Measurements from ENCODE around the gene NOL12.

Gene NOL12, protein sequence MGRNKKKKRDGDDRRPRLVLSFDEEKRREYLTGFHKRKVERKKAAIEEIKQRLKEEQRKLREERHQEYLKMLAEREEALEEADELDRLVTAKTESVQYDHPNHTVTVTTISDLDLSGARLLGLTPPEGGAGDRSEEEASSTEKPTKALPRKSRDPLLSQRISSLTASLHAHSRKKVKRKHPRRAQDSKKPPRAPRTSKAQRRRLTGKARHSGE

GRCh38 chr22:37686002-37686982 is at the start of gene NOL12:
Gene NOL12, plus strand, starts transcription at chr22:37686343. Its CDS starts 50 bp downstream, at chr22:37686393.
- Histone ChIP-seq H3K9ac (ENCODE audit: low read depth, low read length) (peak within 1 kb of the TSS; percentile 87), H3K36me3 (ENCODE audit: control insufficient read depth, insufficient read depth, low read length) (peaks cover 22% of the 10 kb centered on the region), H3K4me3 (ENCODE audit: low read depth, low read length) (peak within 1 kb of the TSS; percentile 73), H3K9me3 (ENCODE audit: control insufficient read depth, insufficient read depth, low read length) (no peaks in the 10 kb centered on the region), H3K27me3 (ENCODE audit: control insufficient read depth, insufficient read depth, low read length) (no peaks in the 10 kb centered on the region), H3K4me1 (ENCODE audit: control insufficient read depth, insufficient read depth, low read length) (no peaks in the 10 kb centered on the region)

DNA sequence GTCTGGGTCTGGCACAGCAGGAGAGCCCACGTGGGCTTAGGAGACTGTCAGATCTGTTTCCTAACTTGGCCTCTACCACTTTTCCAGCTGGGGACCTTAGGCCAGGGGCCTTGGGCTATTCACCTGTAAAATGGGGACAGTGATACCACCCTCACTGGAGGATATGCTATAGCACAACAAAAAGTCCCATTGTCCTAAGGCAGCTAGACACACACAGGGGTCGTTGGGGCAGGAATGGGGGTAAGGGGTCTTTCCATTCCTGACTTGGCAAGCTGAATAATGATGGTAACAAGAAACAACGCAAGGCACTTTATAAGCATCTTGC is 49.2 kb upstream of the NOL12 start:
- Histone ChIP-seq H3K27me3 (ENCODE audit: control insufficient read depth, insufficient read depth, low read length) (no peaks in the 10 kb centered on the region), H3K9ac (ENCODE audit: low read depth, low read length) (no peak overlapping the region), H3K36me3 (ENCODE audit: control insufficient read depth, insufficient read depth, low read length) (peaks cover 8% of the 10 kb centered on the region), H3K4me3 (ENCODE audit: low read depth, low read length) (no peak overlapping the region), H3K9me3 (ENCODE audit: control insufficient read depth, insufficient read depth, low read length) (no peaks in the 10 kb centered on the region), H3K4me1 (ENCODE audit: control insufficient read depth, insufficient read depth, low read length) (peaks cover 21% of the 10 kb centered on the region)

GRCh38 chr22:37638391-37639069 is 47.6 kb upstream of the NOL12 start:
- peaks cover 9% of the 10 kb centered on the region for H3K36me3 ChIP-seq (ENCODE audit: control insufficient read depth, insufficient read depth, low read length)
- peak overlapping the region; percentile 69 for H3K4me3 ChIP-seq (ENCODE audit: low read depth, low read length)
- H3K27me3 ChIP-seq (ENCODE audit: control insufficient read depth, insufficient read depth, low read length) = no peaks in the 10 kb centered on the region
- no peak overlapping the region for H3K9ac ChIP-seq (ENCODE audit: low read depth, low read length)
- H3K4me1 ChIP-seq (ENCODE audit: control insufficient read depth, insufficient read depth, low read length) = peaks cover 18% of the 10 kb centered on the region
- H3K9me3 ChIP-seq (ENCODE audit: control insufficient read depth, insufficient read depth, low read length) = no peaks in the 10 kb centered on the region

- H3K9me3 ChIP-seq (ENCODE audit: control insufficient read depth, insufficient read depth, low read length) = no peaks in the 10 kb centered on the region
- no peaks in the 10 kb centered on the region for H3K27me3 ChIP-seq (ENCODE audit: control insufficient read depth, insufficient read depth, low read length)
- peaks cover 16% of the 10 kb centered on the region for H3K4me1 ChIP-seq (ENCODE audit: control insufficient read depth, insufficient read depth, low read length)
- H3K36me3 ChIP-seq (ENCODE audit: control insufficient read depth, insufficient read depth, low read length) = peaks cover 13% of the 10 kb centered on the region
- peak within 1 kb of the TSS; percentile 70 for H3K9ac ChIP-seq (ENCODE audit: low read depth, low read length)
- peak within 1 kb of the TSS; percentile 88 for H3K4me3 ChIP-seq (ENCODE audit: low read depth, low read length)
Measured at GRCh38 chr22:37639070-37639760, 46.9 kb upstream of the NOL12 start, which contains the start of gene SH3BP1. Gene SH3BP1, plus strand, starts transcription at chr22:37639669. Its CDS starts 119 bp downstream, at chr22:37639788.

GRCh38 chr22:37639771-37640590 is 46.2 kb upstream of the NOL12 start:
- no peaks in the 10 kb centered on the region for H3K9me3 ChIP-seq (ENCODE audit: control insufficient read depth, insufficient read depth, low read length)
- peaks cover 18% of the 10 kb centered on the region for H3K36me3 ChIP-seq (ENCODE audit: control insufficient read depth, insufficient read depth, low read length)
- H3K4me3 ChIP-seq (ENCODE audit: low read depth, low read length) = peak overlapping the region; percentile 88
- no peaks in the 10 kb centered on the region for H3K27me3 ChIP-seq (ENCODE audit: control insufficient read depth, insufficient read depth, low read length)
- peak overlapping the region; percentile 70 for H3K9ac ChIP-seq (ENCODE audit: low read depth, low read length)
- H3K4me1 ChIP-seq (ENCODE audit: control insufficient read depth, insufficient read depth, low read length) = peaks cover 11% of the 10 kb centered on the region

- H3K4me1 ChIP-seq (ENCODE audit: control insufficient read depth, insufficient read depth, low read length) = peaks cover 11% of the 10 kb centered on the region
- H3K36me3 ChIP-seq (ENCODE audit: control insufficient read depth, insufficient read depth, low read length) = peaks cover 27% of the 10 kb centered on the region
- H3K9me3 ChIP-seq (ENCODE audit: control insufficient read depth, insufficient read depth, low read length) = no peaks in the 10 kb centered on the region
- peak overlapping the region; percentile 88 for H3K4me3 ChIP-seq (ENCODE audit: low read depth, low read length)
- peak overlapping the region; percentile 65 for H3K9ac ChIP-seq (ENCODE audit: low read depth, low read length)
- no peaks in the 10 kb centered on the region for H3K27me3 ChIP-seq (ENCODE audit: control insufficient read depth, insufficient read depth, low read length)
Measured at GRCh38 chr22:37640591-37641560, 45.3 kb upstream of the NOL12 start.

GRCh38 chr22:37641561-37641949 is 44.6 kb upstream of the NOL12 start:
- Histone ChIP-seq H3K9me3 (ENCODE audit: control insufficient read depth, insufficient read depth, low read length) (no peaks in the 10 kb centered on the region), H3K4me1 (ENCODE audit: control insufficient read depth, insufficient read depth, low read length) (peaks cover 11% of the 10 kb centered on the region), H3K27me3 (ENCODE audit: control insufficient read depth, insufficient read depth, low read length) (no peaks in the 10 kb centered on the region), H3K4me3 (ENCODE audit: low read depth, low read length) (no peak overlapping the region), H3K36me3 (ENCODE audit: control insufficient read depth, insufficient read depth, low read length) (peaks cover 29% of the 10 kb centered on the region), H3K9ac (ENCODE audit: low read depth, low read length) (no peak overlapping the region)

- H3K9ac ChIP-seq (ENCODE audit: low read depth, low read length) = no peak overlapping the region
- no peaks in the 10 kb centered on the region for H3K9me3 ChIP-seq (ENCODE audit: control insufficient read depth, insufficient read depth, low read length)
- no peaks in the 10 kb centered on the region for H3K27me3 ChIP-seq (ENCODE audit: control insufficient read depth, insufficient read depth, low read length)
- no peak overlapping the region for H3K4me3 ChIP-seq (ENCODE audit: low read depth, low read length)
- peaks cover 41% of the 10 kb centered on the region for H3K36me3 ChIP-seq (ENCODE audit: control insufficient read depth, insufficient read depth, low read length)
- peaks cover 6% of the 10 kb centered on the region for H3K4me1 ChIP-seq (ENCODE audit: control insufficient read depth, insufficient read depth, low read length)
Measured at GRCh38 chr22:37643225-37643847, 42.8 kb upstream of the NOL12 start.

DNA sequence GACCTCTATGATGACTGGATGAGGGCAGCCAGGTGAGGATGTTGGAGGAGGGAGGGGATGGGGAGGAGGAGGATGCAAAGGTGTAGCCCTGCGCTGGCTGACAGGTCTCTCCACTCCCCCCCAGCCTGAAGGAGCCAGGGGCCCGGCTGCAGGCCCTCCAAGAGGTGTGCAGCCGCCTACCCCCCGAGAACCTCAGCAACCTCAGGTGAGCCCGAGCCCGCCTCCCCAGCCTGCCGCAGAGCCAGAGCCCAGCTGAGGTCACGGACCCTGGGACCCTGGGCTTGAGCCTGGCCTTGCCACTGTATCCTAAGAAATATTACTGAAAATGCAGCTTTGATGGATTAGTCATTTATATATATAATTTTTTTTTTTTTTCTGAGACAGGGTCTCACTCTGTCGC is 38.8 kb upstream of the NOL12 start:
- Histone ChIP-seq H3K4me1 (ENCODE audit: control insufficient read depth, insufficient read depth, low read length) (no peaks in the 10 kb centered on the region), H3K9ac (ENCODE audit: low read depth, low read length) (no peak overlapping the region), H3K27me3 (ENCODE audit: control insufficient read depth, insufficient read depth, low read length) (no peaks in the 10 kb centered on the region), H3K4me3 (ENCODE audit: low read depth, low read length) (no peak overlapping the region), H3K36me3 (ENCODE audit: control insufficient read depth, insufficient read depth, low read length) (peaks cover 60% of the 10 kb centered on the region), H3K9me3 (ENCODE audit: control insufficient read depth, insufficient read depth, low read length) (no peaks in the 10 kb centered on the region)

- Histone ChIP-seq H3K4me1 (ENCODE audit: control insufficient read depth, insufficient read depth, low read length) (no peaks in the 10 kb centered on the region), H3K36me3 (ENCODE audit: control insufficient read depth, insufficient read depth, low read length) (peaks cover 60% of the 10 kb centered on the region)
Measured at GRCh38 chr22:37647928-37648327, 38.2 kb upstream of the NOL12 start.

More at GRCh38 chr22:37647928-37648327, 38.2 kb upstream of the NOL12 start:
- H3K9me3 ChIP-seq (ENCODE audit: control insufficient read depth, insufficient read depth, low read length) = no peaks in the 10 kb centered on the region
- H3K4me3 ChIP-seq (ENCODE audit: low read depth, low read length) = no peak overlapping the region
- no peaks in the 10 kb centered on the region for H3K27me3 ChIP-seq (ENCODE audit: control insufficient read depth, insufficient read depth, low read length)
- no peak overlapping the region for H3K9ac ChIP-seq (ENCODE audit: low read depth, low read length)
